HG03280 (cell line): ENCODE results near the gene MRPL44.

Source experiments
- ATAC-seq: cut with Tn5 transposase; IDR thresholded peaks from one replicate; pipeline ENCODE4 v1.9.1; 2021; ENCODE audit warnings: mild to moderate bottlenecking, moderate library complexity; ENCODE audit not compliant: unreplicated experiment

Gene MRPL44

DNA sequence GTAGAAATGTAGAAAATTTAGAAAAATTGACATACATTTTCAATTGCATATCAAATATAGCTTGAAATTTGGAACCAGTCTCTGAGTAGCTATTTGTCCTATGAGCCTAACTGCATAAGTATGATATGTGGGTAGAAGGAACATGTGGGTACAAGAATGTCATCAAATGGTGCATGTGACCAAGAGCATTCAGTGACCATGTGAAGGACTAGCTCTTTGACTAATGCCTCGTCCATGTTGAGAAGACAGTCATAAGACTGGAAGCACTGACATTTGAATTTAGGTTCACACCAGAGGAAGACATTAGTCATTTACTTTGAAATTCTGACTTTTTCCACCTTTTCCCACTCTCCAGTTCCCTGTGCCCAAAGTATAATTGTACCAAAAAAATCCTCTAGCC is 12.6 kb downstream of the MRPL44 start:
- no peak for ATAC-seq

- no peak for ATAC-seq
Measured at GRCh38 chr2:223970343-223971128, 13.3 kb downstream of the MRPL44 start.

- ATAC-seq = no peak
Measured at GRCh38 chr2:223971731-223972130, 14.5 kb downstream of the MRPL44 start.

DNA sequence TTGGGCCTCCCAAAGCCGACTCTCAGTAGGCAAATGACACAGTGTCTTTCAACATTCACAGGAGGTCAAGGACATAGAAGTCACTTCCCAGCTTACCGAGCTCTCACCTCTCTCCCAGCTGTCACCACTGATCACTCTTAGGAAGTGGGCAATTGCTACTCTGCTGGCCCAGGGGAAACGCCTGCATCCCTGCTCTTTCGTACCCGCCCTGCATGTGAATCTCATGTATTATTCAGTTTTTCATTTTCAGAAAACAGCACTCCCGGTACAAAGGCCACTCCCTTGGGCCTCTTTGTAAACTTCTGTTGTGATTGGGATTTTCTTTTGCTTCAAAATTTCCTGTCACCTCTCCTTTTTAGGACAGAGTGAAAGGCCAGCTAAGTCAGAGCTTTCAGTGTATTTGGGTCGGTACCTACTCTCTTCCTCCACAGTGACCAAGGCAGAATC is 15.4 kb downstream of the MRPL44 start:
- no peak for ATAC-seq

DNA sequence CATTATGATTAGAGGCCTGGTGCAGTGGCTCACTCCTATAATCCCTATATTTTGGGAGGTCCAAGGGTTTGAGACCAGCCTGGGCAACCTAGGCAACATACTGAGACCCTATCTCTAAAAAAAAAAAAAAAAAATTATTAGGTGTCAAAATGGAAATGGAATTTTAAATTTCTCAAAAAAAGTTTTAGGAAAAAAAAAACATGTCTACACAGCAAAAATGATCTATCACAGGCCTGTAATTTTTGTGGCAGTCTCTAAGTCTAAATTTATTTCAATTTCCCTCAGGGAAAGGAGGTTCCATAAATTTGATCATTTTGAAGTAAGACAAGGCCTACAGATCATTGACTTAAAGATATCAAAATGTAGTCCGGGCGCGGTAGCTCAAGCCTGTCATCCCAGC is 16.3 kb downstream of the MRPL44 start:
- ATAC-seq = no peak

DNA sequence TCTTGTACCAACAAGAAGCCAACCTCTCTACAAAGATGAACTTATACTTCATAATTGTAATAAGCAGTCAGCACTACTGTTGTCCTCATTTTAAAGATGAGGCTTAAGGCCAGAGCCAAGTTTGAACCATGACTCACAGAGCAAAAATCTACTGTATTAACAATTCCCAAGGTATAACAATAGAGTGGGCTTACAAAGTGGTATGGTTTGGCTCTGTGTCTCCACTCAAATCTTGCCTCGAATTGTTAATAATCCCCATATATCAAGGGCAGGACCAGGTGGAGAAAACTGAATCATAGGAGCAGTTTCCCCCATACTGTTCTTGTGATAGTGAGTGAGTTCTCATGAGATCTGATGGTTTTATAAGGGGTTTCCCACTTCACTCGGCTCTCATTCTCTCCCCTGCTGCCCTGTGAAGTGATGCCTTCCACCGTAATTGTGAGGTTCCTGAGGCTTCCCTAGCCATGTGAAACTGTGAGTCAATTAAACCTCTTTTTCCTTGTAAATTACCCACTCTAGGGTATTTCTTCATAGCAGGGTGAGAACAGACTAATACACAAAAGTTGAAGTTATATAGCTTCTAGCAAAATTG is 19.5 kb downstream of the MRPL44 start:
- ATAC-seq = no peak

GRCh38 chr2:223978451-223978850 is 21.2 kb downstream of the MRPL44 start:
- no peak for ATAC-seq

DNA sequence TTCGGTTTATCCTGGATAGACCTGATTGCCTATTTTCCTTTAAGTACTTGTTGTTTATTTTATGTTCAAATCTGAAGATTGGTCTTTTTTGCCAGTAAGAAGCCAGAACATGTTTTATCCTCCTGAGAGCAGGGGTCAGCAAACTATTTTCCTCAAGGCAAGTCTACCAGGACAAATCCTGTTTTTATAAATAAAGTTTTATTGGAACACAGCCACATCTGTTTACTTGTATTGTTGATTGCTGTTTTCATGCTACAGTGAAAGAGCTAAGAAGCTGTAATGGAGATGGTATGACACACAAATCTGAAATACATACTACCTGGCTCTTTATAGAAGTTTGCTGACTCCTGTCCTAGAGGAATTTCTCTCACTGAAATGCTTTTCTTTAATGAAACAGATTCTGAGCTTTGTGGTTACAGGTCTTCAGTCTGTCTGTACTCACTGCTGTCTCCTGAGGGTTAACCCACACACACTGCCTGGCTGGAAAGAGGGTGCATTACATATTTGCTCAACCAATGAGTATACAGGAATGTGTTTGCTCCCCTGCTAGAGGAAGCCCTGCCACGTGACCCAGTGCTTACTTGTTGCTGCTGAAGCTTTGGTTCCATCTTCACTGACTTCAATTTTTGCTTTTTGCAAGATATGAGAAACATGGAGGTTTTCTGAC is 22.6 kb downstream of the MRPL44 start:
- no peak for ATAC-seq

DNA sequence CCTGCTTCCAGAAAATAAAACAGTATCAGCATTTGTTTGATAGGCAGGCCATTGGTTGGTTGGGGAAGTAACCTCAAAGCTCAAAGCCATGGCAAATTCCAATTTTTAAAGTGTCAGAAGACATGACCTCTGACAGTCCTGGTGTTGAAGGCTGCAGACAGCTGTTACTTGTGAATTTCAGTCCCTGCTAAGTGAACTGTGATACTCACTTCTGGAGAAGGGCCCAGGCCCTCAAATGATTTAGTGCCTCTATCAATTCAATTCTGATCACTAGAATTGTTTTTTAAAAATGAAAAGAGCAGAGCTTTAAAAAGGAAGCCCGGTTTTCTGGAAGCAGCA is 23.1 kb downstream of the MRPL44 start:
- ATAC-seq = no peak

- ATAC-seq = no peak
Measured at GRCh38 chr2:223980803-223981202, 23.5 kb downstream of the MRPL44 start.

DNA sequence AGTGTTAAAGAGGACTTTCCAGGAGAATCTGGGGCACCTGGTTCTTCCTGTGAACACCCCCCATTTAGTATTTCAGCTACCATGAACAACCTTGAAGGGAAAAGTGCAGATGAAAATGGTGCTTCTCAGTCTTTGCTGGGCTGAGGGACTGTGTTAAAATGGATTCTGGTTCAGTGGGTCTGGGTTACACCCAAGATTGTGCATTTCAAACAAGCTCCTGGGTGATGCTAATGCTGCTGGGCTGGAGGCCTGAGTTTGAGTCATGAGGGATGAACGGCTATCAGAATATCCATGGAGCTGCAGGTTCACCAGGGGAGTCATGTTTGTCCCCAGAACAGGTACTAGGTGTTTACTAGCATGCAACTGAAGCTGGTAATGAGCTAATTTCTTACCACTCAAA is 24.0 kb downstream of the MRPL44 start:
- no peak for ATAC-seq

DNA sequence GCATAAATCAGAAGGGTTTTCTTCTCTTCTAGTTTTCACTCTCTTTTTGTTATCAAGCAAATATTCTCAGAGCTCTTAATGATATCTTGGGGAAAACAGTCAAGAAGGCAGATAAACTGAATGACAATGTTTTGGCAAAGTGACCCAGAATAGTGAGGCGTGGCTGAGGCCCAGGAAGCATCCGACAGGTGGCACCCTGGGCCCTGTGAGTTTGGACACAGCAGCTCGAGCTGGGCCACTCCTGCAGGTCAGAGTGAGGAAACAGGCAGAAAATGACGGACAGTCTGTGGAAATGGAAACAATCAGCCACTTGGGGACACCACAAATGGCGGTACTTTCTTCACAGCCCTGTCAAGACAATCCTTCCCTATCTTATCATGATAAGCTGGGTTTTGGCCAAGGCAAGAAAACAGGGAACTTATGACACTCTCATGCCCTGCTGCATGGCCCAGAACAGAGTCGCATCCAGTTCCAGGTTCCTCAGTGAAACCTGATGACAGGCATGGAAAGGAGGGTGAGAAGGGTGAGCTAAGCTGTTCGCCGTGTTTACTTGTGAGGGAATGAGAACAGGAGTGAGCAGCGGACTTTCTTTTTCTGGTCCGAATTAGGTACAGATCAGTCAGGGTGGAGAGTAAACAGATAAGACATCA is 32.1 kb downstream of the MRPL44 start:
- ATAC-seq = no peak

GRCh38 chr2:223989856-223990232 is 32.6 kb downstream of the MRPL44 start:
- no peak for ATAC-seq

- no peak for ATAC-seq
Measured at GRCh38 chr2:223991611-223992010, 34.3 kb downstream of the MRPL44 start.

DNA sequence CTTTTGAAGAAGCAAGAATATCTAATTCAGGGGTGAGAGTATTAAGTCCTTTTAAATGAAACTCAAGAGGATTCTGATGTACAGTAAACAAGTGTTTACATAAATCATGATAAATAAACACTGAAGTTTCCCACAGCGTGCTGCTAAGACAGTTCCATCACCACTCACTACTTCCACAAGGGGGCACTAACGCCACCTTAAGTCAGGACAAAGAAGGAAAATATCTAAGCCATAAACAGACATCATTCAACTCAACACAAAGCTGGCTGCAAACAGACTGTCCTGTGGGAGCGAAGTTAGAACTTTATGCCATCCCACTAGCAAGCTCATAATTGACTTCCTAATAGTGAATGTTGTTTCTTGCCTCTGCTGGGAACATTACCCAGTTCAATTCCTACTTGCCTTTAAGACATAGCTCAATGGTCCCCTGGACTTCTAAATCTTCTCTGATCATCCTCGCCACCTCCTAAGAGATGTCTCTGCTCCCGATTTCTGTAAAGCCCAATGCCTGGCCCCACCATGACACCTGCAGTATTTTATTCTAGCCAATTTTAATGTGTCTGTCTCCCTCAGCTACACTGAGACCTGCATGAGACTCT is 36.5 kb downstream of the MRPL44 start:
- ATAC-seq = peak; percentile 93

DNA sequence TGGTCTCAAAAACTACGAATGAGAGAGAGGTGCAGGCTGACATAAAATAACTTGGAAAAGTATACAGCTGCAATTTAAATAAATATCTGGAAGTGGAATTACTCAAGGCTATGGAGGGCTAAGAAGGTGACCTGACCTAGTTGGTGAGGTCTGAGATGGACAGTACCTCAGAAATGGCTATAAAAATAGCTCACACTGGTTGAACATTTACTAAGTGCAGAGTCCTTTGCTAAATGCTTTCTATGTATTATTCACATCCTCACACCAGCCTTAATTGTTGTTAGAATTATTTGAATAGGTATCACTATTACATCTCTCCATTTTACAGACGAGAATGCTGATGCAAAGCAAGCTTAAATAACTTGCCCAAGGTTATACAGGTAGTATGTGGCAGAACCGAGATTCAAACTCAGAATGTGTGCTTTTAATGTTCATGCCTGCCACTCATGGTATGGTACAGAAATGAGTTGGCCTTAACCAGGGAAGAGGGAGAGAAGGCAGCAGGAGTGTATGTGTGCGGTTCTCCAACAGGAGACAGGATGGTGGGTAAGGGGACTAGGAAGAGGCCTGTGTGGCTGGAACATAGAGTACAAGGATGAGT is 37.4 kb downstream of the MRPL44 start:
- no peak for ATAC-seq

DNA sequence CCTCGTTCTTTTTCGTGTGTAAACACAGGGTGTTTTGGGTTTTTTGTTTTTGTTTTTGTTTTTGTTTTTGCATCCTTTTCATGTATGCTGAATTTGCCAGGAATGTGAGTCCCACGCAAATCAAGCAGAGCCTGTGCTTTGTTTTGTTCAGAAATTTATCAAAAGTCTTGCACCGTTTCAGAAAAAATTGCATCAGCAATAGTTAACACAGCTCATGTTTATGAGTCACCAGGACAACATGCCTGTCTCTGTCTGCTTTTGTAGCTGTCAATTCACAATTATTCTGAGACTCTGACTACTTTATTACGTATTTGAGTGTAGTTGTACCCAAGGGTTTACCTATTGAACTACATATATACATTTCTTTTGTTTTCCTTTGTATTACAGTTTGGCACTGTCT is 38.3 kb downstream of the MRPL44 start:
- ATAC-seq = no peak

DNA sequence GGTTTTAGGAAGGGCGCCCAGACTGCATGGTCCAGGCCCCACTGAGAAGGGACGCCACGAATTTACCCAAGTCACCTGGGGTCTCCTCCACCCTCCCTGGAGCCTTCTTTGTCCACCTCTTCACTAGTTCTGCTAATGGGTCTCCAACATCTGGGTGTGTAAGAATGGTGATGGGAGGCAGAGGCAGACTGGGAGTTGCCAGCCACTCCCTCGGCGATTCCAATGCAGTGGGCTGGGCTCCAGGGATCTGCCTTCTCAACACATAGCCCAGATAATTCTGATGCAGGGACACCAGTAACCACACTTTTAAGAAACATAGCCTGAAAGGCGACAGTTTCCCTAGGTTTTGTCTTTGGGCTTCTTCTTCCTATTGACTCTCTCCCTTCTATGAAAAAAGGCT is 39.1 kb downstream of the MRPL44 start:
- ATAC-seq = no peak

DNA sequence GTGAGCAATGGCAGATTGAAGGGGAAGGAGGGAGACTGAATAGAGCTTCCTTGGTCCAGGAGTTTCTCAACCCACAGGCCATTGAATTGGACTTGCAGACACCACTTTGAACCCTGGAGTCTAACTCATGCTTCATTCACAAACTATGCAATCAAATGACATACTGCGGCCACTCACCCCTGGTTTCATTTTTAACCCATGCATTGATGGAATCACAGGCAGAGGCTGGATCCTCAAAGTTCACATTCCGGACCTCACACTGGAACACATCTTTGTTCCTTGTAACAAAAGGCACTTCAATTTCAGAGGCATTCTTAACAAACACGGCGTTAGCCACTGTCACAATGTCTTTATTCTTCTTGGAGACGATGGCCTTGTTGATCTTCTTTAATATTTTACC is 40.7 kb downstream of the MRPL44 start:
- no peak for ATAC-seq

DNA sequence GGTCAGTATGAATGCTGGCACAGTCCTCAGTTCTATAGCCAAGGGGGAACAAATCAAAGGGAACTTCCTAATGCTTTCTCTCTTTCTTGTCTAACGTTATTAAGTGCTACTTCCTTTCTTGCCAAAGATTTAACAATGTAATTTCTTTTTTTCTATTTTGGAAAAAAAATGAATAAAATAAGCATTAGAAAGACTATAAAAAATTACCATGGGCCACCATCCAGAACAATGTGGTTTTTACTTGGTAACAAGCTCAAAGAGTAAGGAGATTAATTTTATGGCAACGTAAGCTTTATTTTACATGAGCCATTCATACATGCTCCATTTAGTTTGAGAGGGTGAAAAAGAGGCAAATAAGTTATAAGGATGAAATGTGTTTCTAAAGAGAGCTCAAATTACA is 41.7 kb downstream of the MRPL44 start:
- ATAC-seq = no peak

GRCh38 chr2:223999862-224000261 is 42.6 kb downstream of the MRPL44 start:
- ATAC-seq = no peak
